ENCODE results near the gene TXNDC11. TPM values are rescaled to one million over a fixed set of nuclear protein-coding genes. Genes with fewer than 3 reads are reported as not detected.

The TXNDC11 gene
- total and polyA plus RNA-seq, 9 of the 15 experiments (the other 6 are each of a cell fraction or from before 2014, with no cell fraction given): 0.66 to 32.6 (median 26.2) TPM

DNA sequence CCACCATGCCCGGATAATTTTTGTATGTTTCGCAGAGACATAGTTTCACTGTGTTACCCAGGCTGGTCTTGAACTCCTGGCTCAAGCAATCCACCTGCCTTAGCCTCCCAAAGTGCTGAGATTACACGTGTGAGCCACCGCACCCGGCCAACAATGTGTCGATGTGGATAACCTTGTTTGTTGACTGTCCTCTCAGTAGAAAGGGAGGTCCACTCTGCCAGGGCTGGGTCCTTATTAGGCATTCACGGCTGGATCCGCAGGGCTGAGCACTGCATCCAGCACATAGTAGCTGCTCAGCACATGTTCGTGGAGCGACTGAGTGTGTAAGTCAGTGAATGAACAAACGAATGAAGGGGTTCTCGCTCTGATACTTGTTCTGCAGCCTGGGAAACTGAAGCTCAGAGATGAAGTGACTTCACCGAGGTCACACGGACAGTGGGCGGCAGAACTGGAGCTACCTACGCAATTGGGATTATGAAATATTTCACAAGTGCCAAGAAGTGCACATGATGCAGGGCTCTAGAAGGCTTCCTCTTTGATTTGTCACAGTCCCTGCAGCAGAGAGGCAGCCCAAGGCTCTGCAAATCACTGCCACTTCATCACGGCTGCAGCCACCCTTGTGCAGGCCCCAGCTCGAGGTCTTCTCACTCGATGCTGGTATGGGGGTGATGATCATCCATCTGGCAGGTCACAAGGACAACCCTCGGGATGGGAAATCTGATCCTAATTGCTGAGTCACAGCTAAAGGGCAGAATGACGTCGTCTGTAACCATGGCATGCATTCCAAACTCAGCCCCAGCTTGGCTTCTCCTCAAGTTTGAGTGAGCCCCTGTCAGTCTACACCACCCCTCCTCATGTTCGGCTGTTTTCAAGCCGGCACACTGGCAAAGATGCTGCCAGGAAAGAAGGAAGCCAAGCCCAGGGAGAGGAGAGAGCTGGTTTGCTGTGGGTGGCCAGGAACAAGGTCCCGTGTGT lies 102.4 kb downstream of the TXNDC11 start:
- Histone ChIP-seq H3K4me1 (replicated peaks in 1 of 2; ENCODE audit: control insufficient read depth in 2 of 2, insufficient read depth in 2 of 2, low read length in 2 of 2) (peaks cover 0 to 10% of the 10 kb centered on the region in 2 experiments; a peak in 3 of 5 replicates), H3K9ac (ENCODE audit: insufficient read depth in 1 of 2, low read depth in 2 of 2, low read length in 2 of 2) (peak overlapping the region in 1 of 2 experiments; percentile 17; a peak in 2 of 4 replicates), H3K27me3 (ENCODE audit: control insufficient read depth in 2 of 2, insufficient read depth in 2 of 2, low read length in 2 of 2) (peaks cover 6 to 45% of the 10 kb centered on the region in 2 experiments; a peak in 4 of 5 replicates), H3K4me3 (no peak overlapping the region), H3K36me3 (ENCODE audit: control insufficient read depth, insufficient read depth, low read length) (no peaks in the 10 kb centered on the region), H3K4me2 (ENCODE audit: insufficient read depth, low read length) (no peak overlapping the region), H3K9me1 (ENCODE audit: control insufficient read depth, insufficient read depth, low read length) (no peaks in the 10 kb centered on the region), H3K27ac (ENCODE audit: extremely low read depth, low read depth, low read length) (no peak overlapping the region), H3K9me3 (replicated peaks; ENCODE audit: control insufficient read depth, insufficient read depth, low read depth, low read length) (no peaks in the 10 kb centered on the region), H4K20me1 (replicated peaks; ENCODE audit: control insufficient read depth, insufficient read depth, low read length) (0 out of 2 replicates have a peak, but pooled peaks cover 6% of the 10 kb centered on the region), H3K79me2 (ENCODE audit: control insufficient read depth, insufficient read depth, low read length) (no peaks in the 10 kb centered on the region), H2AFZ (ENCODE audit: low read depth, low read length) (no peak overlapping the region)
- CTCF ChIA-PET (ENCODE audit: low intra/inter-chr PET ratio): interaction anchor here (1.4 to 3.1 kb wide), 2 partner anchors 108 to 232 kb away, joined by 6 to 20 read pairs; no protein-coding TSS in a partner anchor
- DNase-seq (ENCODE audit: extremely low read depth in 1 of 4, low spot score in 3 of 4) (peak in 3 of 4 experiments; percentile 10 to 23 (median 22)), FAIRE-seq (no peak), ATAC-seq (peak; percentile 46)
- in situ Hi-C loops (cut with MboI): no loop called here
- WGBS (ENCODE audit: insufficient coverage, low coverage, missing lambda C conversion rate): 9% methylated on average over 25 of the region's 25 CpGs
- POLR2A ChIA-PET: interaction anchor here (1.0 kb wide), 1 partner anchor 9 kb away, joined by 4 read pairs; no protein-coding TSS in a partner anchor
- intact Hi-C loops (cut with micrococcal nuclease): no loop called here
- no TSS peak for BruUV-seq (replicated peaks)
- TF ChIP-seq JUND (IDR thresholded peaks at IDR 0.05; ENCODE audit: borderline replicate concordance, low read depth, low read length) (peak; percentile 60; the same call in 1 of the 2 replicates), JUND (tag; IDR thresholded peaks at IDR 0.05; ENCODE audit: borderline replicate concordance, low read depth, low read length) (peak; percentile 52; the same call in 1 of the 3 replicates), SMARCA5 (IDR thresholded peaks at IDR 0.05) (peak; percentile 27; the same call in 1 of the 2 replicates), ZNF318 (IDR thresholded peaks at IDR 0.05; ENCODE audit: borderline replicate concordance in 1 of 2, low read depth in 1 of 2) (peak in 1 of 2 experiments; percentile 84; a peak in 2 of 4 replicates), POLR3A (IDR thresholded peaks at IDR 0.05; ENCODE audit: borderline replicate concordance, extremely low read depth, insufficient read depth, insufficient read length) (no peak), ZC3H4 (CRISPR knock-in tag; IDR thresholded peaks at IDR 0.05; ENCODE audit: borderline replicate concordance) (0 out of 2 replicates have a peak, but pooled peaks have one; percentile 53), RCOR1 (IDR thresholded peaks at IDR 0.05; ENCODE audit: borderline replicate concordance in 1 of 2, low read depth in 2 of 2, low read length in 2 of 2) (peak in 1 of 2 experiments; percentile 79; a peak in 2 of 4 replicates), ZNF766 (CRISPR knock-in tag; conservative IDR thresholded peaks at IDR 0.05) (peak; percentile 60; the same call in 1 of the 2 replicates)
- TF ChIP-seq, protein P1, sequence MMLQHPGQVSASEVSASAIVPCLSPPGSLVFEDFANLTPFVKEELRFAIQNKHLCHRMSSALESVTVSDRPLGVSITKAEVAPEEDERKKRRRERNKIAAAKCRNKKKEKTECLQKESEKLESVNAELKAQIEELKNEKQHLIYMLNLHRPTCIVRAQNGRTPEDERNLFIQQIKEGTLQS (IDR thresholded peaks at IDR 0.05): peak; percentile 80
- TF ChIP-seq, protein P1 (CRISPR knock-in tag; conservative IDR thresholded peaks at IDR 0.05): no peak
